ENCODE measurements around the gene MORN1.

The MORN1 gene

GRCh38 chr1:2384941-2385481, 6.3 kb downstream of the MORN1 start:
- peak in 1 of 2 experiments; percentile 46 for DNase-seq

GRCh38 chr1:2384130-2384860, 7.1 kb downstream of the MORN1 start:
- DNase-seq, result no peak

- DNase-seq, result no peak
Observed at GRCh38 chr1:2383576-2383975, 7.8 kb downstream of the MORN1 start.

GRCh38 chr1:2382621-2383361, 8.6 kb downstream of the MORN1 start:
- peak in 1 of 2 experiments; percentile 46 for DNase-seq

- no peak for DNase-seq
Observed at GRCh38 chr1:2381741-2382620, 9.4 kb downstream of the MORN1 start.

- no peak for DNase-seq
Observed at GRCh38 chr1:2380816-2381591, 10.3 kb downstream of the MORN1 start.

GRCh38 chr1:2379733-2380404, 11.5 kb downstream of the MORN1 start:
- DNase-seq, result no peak

GRCh38 chr1:2378956-2379732, 12.2 kb downstream of the MORN1 start:
- DNase-seq, result no peak

- DNase-seq, result no peak
Observed at GRCh38 chr1:2378441-2378851, 12.9 kb downstream of the MORN1 start.

- no peak for DNase-seq
Observed at GRCh38 chr1:2377751-2378440, 13.5 kb downstream of the MORN1 start.

GRCh38 chr1:2376931-2377672, 14.3 kb downstream of the MORN1 start:
- DNase-seq, result no peak

GRCh38 chr1:2376261-2376741, 15.1 kb downstream of the MORN1 start:
- no peak for DNase-seq

- no peak for DNase-seq
Observed at GRCh38 chr1:2375923-2376260, 15.5 kb downstream of the MORN1 start.

GRCh38 chr1:2375246-2375922, 16.0 kb downstream of the MORN1 start:
- DNase-seq, result no peak

GRCh38 chr1:2374252-2375155, 16.9 kb downstream of the MORN1 start:
- no peak for DNase-seq

- no peak for DNase-seq
Observed at GRCh38 chr1:2373551-2374251, 17.7 kb downstream of the MORN1 start.

Data from cerebellar nuclear complex (tissue), 1 donor.